T-helper 2 cell (primary cell): ENCODE measurements around the gene SLC26A2.
"Not testable (repeated sequence)": the region's sequence is repeated elsewhere in the genome, so short reads cannot be mapped to it uniquely, and the experiment has no call there.

Experiments used
- DNase-seq, 5 experiments: peaks; one replicate each; pipeline versions ENCODE4 v3.0.0 to v3.0.0-alpha.2; 2012 to 2022

SLC26A2 gene

DNA sequence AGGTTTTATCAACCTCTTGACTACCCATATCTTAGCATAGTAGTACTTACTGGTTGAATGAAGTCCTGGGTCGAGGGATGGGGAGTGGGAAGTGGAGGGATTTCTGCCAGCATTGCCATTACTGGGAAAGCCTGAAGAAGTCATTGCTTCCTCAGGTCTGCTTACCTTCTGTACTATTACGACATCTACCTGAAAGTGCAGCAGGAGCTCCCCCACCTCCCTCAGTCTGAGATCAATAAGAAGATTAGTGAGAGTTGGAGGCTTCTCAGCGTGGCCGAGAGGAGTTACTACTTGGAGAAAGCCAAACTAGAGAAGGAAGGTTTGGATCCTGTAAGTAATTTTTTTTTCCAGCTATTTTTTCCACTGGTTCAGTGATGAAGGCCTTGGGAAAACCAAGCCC, 45.8 kb downstream of the SLC26A2 start:
- no peak for DNase-seq

GRCh38 chr5:150007050-150007449, 46.5 kb downstream of the SLC26A2 start:
- no peak for DNase-seq

DNA sequence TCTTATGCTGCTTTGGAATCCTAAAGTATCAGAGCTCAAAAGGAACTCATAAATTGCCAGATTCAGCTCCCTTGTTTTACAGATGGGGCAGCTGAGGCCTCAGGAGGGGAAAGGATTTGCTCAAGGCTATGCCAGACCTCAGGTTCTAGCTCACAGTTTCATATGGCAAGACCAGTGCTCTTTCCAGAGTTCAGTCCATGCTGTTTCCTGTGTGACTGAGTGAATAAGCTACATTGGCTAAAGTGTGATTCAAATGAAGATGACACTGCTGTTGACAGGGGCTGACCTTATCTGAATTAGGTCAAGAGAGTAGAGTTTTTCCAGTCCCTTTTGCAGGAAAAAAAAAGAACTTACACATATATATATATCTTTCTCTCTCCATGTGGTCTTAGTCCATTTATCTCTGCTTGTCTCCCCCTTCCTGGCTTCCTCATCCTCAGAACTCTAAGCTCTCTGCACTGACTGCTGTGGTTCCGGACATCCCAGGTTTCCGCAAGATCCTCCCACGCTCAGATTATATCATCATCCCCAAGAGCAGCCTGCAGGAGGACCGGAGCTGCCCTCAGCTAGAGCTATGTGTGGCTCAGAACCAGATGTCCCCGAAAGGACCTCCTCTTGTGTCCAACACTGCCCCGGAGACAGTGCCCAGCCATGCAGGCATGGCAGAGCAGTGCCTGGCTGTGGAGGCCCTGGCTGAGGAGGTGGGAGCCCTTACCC, 49.3 kb downstream of the SLC26A2 start:
- DNase-seq = no peak

DNA sequence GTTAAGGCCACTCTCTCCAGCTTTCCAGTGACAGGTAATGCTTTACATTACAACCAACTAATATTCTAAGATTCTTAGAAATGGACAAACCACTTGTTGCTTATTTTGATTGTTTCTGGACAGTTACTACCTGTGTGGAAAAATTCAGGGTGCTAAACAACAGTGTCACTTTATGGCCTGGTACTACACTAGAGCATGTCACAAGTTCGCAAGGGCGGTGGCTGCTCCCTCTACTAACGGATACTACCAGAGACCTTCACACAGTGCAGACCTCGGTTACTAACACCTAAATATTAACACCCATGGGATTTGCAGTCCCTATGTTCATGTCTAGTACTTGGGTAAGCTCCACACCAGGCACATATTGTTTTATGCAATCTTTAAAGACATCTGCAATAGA, 53.4 kb downstream of the SLC26A2 start:
- no peak for DNase-seq

GRCh38 chr5:150014456-150014855, 53.9 kb downstream of the SLC26A2 start:
- DNase-seq = no peak

- no peak for DNase-seq
These were observed 54.9 kb downstream of the SLC26A2 start for GRCh38 chr5:150015415-150015814.

DNA sequence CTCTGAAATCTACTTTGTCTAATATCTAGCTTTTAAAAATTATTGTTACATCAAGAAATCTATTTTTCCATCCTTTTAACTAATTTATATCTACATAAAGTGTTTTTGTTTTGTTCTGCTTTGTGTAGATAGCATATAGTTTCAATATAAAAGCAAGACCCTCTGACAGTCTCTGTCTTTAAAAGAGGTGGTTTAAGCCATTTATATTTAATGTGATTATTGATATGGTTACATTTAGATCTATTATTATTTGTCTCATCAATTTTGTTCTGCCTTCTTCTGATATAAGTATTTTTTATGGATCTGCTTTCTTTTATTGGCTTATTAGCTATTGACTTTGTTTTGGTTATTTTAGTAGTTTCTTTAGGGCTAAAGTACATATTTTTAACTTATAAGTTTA, 56.0 kb downstream of the SLC26A2 start:
- DNase-seq = no peak

GRCh38 chr5:150017226-150018005, 56.9 kb downstream of the SLC26A2 start:
- no peak for DNase-seq

- no peak for DNase-seq
These were observed 59.7 kb downstream of the SLC26A2 start for GRCh38 chr5:150020249-150020648.

GRCh38 chr5:150021491-150022157, 61.1 kb downstream of the SLC26A2 start:
- no peak for DNase-seq

DNA sequence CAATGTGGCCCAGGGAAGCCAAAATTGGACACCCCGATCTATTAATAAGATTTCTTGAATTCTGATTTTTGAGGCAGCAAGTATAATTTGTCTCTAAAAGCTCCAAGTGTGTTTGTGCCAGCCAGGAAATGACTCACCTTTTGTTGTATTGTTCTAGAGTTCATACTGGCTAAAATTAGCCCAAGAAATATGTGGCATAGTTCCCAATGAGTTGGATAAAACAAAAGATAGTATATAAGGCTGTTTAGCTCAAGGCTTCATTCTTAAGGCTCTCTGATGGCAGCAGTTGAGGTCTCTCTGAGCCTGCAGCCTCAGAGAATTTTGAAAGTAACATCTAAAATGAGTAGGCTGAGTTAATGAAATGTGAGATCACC, 61.6 kb downstream of the SLC26A2 start:
- DNase-seq = no peak

DNA sequence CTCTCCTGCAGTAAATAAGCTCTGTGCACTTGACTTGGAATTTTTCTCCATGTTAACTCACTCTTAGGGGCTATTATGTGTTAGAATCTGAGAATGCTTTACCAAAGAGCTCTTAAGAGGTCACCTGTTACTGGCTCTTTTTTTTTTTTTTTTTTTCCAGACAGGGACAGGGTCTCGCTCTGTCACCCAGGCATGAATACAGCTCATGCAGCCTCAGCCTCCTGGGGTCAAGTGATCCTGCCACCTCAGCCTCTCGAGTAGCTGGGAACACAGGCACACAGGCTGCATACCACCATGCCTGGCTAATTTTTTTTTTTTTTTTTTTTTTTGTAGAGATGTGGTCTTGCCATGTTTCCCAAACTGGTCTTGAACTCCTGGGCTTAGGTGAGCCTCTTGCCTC, 62.1 kb downstream of the SLC26A2 start:
- DNase-seq = no peak

GRCh38 chr5:150023136-150023535, 62.6 kb downstream of the SLC26A2 start:
- no peak for DNase-seq

GRCh38 chr5:150024346-150024984, 63.9 kb downstream of the SLC26A2 start:
- peak in 1 of 5 experiments; percentile 8 for DNase-seq

- DNase-seq = no peak
These were observed 66.2 kb downstream of the SLC26A2 start for GRCh38 chr5:150026682-150027172.

DNA sequence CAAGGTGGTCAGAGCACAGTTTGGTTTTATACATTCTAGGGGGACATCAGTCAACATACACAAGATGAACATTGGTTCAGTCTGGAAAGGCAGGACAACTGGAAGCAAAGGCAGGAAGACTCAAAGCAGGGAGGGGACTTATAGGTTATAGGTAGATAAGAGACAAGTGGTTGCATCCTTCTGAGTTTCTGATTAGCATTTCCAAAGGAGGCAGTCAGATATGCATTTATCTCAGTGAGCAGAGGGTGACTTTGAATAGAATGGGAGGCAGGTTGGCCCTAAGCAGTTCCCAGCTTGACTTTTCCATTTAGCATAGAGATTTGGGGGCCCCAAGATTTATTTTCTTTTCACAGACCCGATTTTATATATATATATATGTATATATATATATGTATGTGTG, 67.5 kb downstream of the SLC26A2 start:
- not testable (repeated sequence) for DNase-seq

DNA sequence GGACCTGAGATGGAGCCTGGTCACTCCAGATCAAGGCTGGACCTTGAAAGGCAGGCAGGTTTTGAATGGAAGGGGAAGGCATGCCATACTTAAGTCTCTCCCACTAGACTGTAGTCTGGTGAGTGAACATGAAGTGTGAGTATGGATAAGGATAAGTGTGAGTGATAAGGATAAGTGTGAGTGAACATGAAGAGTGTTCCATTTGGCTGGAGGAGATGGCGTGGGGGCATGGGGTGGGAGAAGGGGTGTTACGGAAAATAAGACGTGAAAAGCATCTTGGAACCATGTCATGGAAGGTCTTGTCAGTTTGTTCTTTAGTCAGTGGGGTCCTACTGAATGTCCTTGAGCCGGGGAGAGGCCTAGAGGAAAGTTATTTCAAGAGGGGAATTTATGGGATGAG, 72.8 kb downstream of the SLC26A2 start:
- no peak for DNase-seq

GRCh38 chr5:150034662-150035061, 74.1 kb downstream of the SLC26A2 start:
- no peak for DNase-seq

DNA sequence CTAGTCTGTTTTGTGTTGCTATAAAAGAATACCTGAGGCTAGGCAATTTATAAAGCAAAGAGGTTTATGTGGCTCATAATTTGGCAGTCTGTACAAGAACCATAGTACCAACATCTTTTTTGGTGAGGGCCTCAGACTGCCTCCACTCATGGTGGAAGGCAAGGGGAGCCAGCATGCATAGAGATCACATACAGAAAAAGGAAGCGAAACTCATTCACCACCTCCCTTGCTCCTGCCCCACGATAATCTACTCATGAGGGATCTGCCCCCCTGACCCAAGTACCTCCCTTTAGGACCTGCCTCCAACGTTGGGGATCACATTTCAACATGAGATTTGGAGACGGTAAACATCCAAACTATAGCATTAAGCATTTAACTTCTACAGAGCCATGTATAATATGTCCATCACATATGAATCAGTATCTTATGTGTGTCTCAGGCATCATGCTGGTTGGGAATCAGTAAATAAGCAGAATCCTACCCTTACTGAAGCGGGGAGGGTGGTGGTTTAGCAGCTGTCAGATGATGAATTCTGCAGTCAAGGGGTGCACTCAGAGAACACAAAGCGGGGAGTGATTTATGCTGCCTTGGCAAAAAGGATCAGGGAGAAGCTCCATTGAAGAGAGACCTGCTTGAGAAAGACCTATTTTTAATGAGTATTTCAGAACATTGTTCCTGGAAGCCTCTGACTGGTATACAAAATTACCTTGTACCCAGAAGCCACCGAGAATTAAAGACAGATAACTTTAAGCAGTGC, 74.8 kb downstream of the SLC26A2 start:
- DNase-seq = no peak

DNA sequence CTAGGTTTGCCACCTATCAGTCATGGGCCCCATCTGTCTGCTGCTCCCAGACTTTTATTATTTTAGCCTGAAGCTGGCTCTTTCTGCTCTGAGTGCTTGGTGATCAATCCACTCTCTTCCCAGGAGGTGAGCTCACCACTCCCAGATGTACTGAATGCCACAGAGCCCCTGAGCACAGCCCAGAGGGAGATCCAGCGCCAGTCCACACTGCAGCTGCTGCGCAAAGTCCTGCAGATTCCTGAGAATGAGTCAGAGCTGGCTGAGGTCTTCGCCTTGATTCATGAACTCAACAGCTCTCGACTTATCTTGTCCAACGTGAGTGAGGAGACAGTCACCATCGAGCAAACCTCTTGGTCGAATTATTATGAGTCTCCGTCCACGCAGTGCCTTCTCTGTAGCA, 76.0 kb downstream of the SLC26A2 start:
- no peak for DNase-seq
